GM21717 (cell line): ENCODE results near the gene NTF4.
"Not testable (repeated sequence)": the region's sequence is repeated elsewhere in the genome, so short reads cannot be mapped to it uniquely, and the experiment has no call there.

Source experiments
- ATAC-seq: cut with Tn5 transposase; IDR thresholded peaks from one replicate; pipeline ENCODE4 v1.9.1; 2021; ENCODE audit warnings: mild to moderate bottlenecking, moderate library complexity; ENCODE audit not compliant: unreplicated experiment

The NTF4 gene

DNA sequence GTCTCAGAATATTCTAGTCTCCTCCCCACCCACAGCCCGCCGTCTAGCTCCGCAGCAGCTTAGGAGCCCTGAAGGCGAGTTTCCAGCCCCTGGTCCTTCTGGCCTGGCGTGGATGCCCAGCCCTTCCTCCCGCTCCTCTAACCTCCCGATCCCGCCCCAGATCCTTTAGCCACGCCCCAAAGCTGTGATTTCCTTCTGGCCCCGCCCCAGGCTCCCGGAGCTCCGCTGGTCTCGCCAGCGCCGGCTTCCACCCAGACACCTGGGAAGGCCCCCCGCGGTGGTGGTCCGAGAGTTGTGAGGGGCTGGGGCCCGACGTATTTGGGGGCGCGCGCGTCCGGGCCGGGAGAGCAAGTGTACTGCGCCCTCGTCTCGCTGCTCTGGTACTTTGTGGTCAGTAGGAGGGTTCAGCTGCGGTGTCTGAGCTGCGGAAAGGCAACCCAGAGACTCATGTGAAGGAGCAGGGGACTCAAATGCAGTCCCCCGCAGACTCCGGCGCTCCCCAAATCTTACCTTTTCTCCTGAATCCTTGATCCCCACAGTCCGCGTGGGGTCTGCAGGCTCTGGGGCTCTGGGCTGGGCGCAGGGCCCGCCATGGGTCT, 6.9 kb downstream of the NTF4 start, which contains the start of gene CGB7:
Gene CGB7, minus strand, starts transcription at position 114 of the 599 bp plus-strand sequence. CDS start 2,374 bp downstream, outside the sequence.
- ATAC-seq: no peak

GRCh38 chr19:49056902-49057596, 7.6 kb downstream of the NTF4 start:
- not testable (repeated sequence) for ATAC-seq

GRCh38 chr19:49056101-49056901, 8.3 kb downstream of the NTF4 start:
- no peak for ATAC-seq

- ATAC-seq: not testable (repeated sequence)
These were observed 14.1 kb downstream of the NTF4 start for GRCh38 chr19:49050376-49051033.

- ATAC-seq: not testable (repeated sequence)
These were observed 14.8 kb downstream of the NTF4 start for GRCh38 chr19:49049834-49050233.

GRCh38 chr19:49049011-49049410, 15.6 kb downstream of the NTF4 start, which contains the start of gene CGB8:
TSS of gene CGB8 (minus strand) at chr19:49049111. CDS start at chr19:49048739, 372 bp downstream.
- not testable (repeated sequence) for ATAC-seq

DNA sequence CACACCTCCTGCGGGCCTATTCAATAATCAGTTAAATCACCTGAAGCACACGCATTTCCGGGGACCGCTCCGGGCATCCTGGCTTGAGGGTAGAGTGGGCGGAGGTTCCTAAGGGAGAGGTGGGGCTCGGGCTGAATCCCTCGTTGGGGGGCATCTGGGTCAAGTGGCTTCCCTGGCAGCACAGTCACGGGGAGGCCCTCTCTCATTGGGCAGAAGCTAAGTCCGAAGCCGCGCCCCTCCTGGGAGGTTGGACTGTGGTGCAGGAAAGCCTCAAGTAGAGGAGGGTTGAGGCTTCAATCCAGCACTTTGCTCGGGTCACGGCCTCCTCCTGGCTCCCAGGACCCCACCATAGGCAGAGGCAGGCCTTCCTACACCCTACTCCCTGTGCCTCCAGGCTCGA, 21.1 kb downstream of the NTF4 start, which contains the start of gene CGB5:
Gene CGB5, plus strand, starts transcription at position 301 of the 400 bp plus-strand sequence. CDS start 362 bp downstream, outside the sequence.
- not testable (repeated sequence) for ATAC-seq

DNA sequence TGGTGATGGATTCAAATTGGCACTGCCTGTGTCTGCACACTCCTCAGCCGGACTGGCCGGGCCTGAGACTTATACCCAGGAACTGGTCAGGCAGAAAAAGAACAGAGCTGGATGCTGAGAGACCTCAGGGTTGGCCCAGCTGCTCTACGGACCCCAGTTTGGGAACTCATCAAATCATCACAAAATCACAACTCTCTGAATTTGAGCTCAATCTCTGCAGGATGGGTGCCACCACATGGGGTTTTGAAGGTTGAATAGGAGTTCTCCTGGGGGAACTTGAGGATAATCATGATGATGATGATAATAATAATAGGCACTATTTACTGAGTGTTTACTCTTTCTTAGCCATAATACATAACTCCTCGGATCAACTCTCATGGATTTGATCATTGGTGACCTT, 22.0 kb downstream of the NTF4 start:
- ATAC-seq: not testable (repeated sequence)

GRCh38 chr19:49042177-49042576, 22.4 kb downstream of the NTF4 start:
- no peak for ATAC-seq

DNA sequence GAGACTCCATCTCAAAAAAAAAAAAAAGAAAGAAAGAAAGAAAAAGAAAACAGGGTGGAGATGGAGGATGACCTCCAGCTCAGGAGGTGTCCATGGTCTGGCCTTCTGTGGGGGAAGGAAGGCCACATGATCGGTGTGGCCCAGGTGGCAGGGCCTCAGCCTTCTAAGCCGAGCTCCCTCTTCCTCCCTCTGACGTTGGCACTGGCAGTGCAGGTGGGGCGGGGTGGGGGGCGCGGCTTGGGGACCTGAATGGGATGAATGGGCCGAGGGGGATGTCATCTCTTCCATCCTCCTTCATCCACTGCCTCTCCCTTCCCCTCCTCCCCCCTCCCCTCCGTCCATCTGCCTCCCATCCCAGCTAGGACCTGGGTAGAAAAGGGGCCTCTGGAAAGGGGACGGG, 24.9 kb downstream of the NTF4 start:
- not testable (repeated sequence) for ATAC-seq

GRCh38 chr19:49038557-49039276, 25.9 kb downstream of the NTF4 start:
- not testable (repeated sequence) for ATAC-seq

- ATAC-seq: not testable (repeated sequence)
These were observed 26.5 kb downstream of the NTF4 start for GRCh38 chr19:49038111-49038510.

- not testable (repeated sequence) for ATAC-seq
These were observed 27.8 kb downstream of the NTF4 start, which contains the start of gene CGB1 for GRCh38 chr19:49036815-49037214. TSS of gene CGB1 (minus strand) at chr19:49036895. CDS start at chr19:49036711, 184 bp downstream.

DNA sequence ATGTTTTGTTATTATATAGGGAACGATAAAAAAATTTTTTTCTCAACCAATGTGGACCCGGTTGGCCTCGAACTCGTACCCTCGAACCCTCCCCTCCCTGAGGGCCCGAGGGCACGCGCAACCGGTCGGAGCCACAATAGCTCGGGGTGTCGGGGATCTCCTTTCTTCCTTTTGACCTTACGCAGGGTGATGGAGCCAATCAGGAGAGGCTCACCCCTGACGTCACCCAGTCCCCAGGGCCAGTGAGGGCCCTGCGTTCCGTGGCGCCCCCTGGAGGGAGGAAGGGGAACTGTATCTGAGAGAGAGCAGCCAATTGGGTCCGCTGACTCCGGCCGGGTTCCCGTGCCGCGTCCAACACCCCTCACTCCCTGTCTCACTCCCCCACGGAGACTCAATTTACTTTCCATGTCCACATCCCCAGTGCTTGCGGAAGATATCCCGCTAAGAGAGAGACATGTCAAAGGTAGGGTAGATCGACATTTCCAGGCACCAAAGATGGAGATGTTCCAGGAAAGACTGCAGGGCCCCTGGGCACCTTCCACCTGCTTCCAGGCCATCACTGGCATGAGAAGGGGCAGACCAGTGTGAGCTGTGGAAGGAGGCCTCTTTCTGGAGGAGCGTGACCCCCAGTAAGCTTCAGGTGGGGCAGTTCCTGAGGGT, 32.8 kb downstream of the NTF4 start, which contains the start of gene CGB2:
Gene CGB2, plus strand, starts transcription at position 249 of the 660 bp plus-strand sequence. Its CDS starts 206 bp downstream, at position 455.
- not testable (repeated sequence) for ATAC-seq

DNA sequence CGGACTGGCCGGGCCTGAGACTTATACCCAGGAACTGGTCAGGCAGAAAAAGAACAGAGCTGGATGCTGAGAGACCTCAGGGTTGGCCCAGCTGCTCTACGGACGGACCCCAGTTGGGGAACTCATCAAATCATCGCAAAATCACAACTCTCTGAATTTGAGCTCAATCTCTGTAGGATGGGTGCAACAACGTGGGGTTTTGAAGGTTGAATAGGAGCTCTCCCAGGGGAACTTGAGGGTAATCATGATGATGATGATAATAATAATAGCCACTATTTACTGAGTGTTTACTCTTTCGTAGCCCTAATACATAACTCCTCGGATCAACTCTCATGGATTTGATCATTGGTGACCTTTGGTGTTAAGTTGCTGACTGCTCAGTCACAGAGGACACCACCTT, 34.3 kb downstream of the NTF4 start:
- ATAC-seq: not testable (repeated sequence)

DNA sequence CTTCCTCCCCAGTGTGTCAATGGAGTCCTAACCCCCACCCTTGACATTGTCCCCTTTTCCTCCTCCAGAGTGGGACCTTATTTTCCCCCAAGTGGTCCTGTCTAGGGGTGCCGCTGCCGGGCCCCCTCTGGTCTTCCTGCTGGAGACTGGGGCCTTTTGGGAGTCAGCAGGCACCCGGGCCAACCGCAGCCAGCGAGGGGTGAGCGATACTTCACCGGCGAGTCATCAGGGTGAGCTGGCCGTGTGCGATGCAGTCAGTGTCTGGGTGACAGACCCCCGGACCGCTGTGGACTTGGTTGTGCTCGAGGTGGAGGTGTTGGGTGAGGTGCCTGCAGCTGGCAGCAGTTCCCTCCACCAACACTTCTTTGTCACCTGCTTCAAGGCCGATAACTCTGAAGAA, 34.9 kb downstream of the NTF4 start:
- ATAC-seq: not testable (repeated sequence)

GRCh38 chr19:49028686-49029085, 35.9 kb downstream of the NTF4 start:
- not testable (repeated sequence) for ATAC-seq

DNA sequence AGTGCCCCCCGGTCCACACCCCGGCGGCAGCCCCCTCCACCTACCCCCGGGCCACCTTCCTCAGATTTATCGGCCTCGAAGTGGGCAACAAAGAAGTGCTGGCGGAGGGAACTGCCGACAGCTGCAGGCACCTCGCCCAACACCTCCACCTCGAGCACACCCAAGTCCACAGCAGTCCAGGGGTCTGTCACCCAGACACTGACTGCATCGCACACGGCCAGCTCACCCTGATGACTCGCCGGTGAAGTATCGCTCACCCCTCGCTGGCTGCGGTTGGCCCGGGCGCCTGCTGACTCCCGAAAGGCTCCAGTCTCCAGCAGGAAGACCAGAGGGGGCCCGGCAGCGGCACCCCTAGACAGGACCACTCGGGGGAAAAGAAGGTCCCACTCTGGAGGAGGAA, 39.0 kb downstream of the NTF4 start:
- ATAC-seq: not testable (repeated sequence)

DNA sequence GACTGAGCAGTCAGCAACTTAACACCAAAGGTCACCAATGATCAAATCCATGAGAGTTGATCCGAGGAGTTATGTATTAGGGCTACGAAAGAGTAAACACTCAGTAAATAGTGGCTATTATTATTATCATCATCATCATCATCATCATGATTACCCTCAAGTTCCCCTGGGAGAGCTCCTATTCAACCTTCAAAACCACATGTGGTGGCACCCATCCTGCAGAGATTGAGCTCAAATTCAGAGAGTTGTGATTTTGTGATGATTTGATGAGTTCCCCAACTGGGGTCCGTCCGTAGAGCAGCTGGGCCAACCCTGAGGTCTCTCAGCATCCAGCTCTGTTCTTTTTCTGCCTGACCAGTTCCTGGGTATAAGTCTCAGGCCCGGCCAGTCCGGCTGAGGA, 39.5 kb downstream of the NTF4 start:
- not testable (repeated sequence) for ATAC-seq
